Upper lobe of left lung (tissue), 6 donors: ENCODE measurements around the gene C1orf87. TPM values are rescaled to one million over a fixed set of nuclear protein-coding genes. Genes with fewer than 3 reads are reported as not detected.

Experiments
- ATAC-seq, 2 donors: fragments of 200-7000 bp; cut with Tn5 transposase; one replicate each; pipeline ENCODE4 v1.9.1; 2022; ENCODE audit warnings: mild to moderate bottlenecking in 2 of 2, moderate library complexity in 2 of 2; ENCODE audit not compliant: low FRiP score in 2 of 2
- DNase-seq, 2 donors: peaks; one replicate each; pipeline ENCODE4 v3.0.0-alpha.2; 2019 to 2020
- H3K27ac ChIP-seq, 4 donors: fragments of 200-600 bp; sonication (generic); one replicate each; pipeline ENCODE4 v1.5.1; 2016 to 2019
- H3K27me3 ChIP-seq, 4 donors: fragments of 200-600 bp; sonication (generic); one replicate each; pipeline ENCODE4 v1.5.1; 2017 to 2019
- H3K36me3 ChIP-seq, 4 donors: fragments of 200-600 bp; sonication (generic); one replicate each; pipeline ENCODE4 v1.5.1; 2016 to 2019
- H3K4me1 ChIP-seq, 4 donors: fragments of 200-600 bp; sonication (generic); one replicate each; pipeline ENCODE4 v1.5.1; 2018 to 2019
- H3K4me3 ChIP-seq, 4 donors: fragments of 200-600 bp; sonication (generic); one replicate each; pipeline ENCODE4 v1.5.1; 2017 to 2019; ENCODE audit warnings: mild to moderate bottlenecking in 2 of 4, moderate library complexity in 1 of 4
- H3K9me3 ChIP-seq, 4 donors: fragments of 200-600 bp; sonication (generic); one replicate each; pipeline ENCODE4 v1.5.1; 2018 to 2019
- EP300 ChIP-seq, 4 donors: sonication (generic); formaldehyde crosslinking; IDR thresholded peaks; one replicate each; pipeline ENCODE4 v1.5.1; 2017; ENCODE audit warnings: antibody characterized with exemption in 4 of 4, control low read depth in 2 of 4
- POLR2A ChIP-seq, 4 donors: fragments of 450-650 bp; IDR thresholded peaks; one replicate each; pipeline ENCODE4 v1.5.1; 2016 to 2017; ENCODE audit warnings: antibody characterized with exemption in 4 of 4, mild to moderate bottlenecking in 2 of 4
- POLR2AphosphoS5 ChIP-seq, 2 donors: sonication (generic); formaldehyde crosslinking; IDR thresholded peaks; one replicate each; pipeline ENCODE4 v1.5.1; 2017; ENCODE audit warnings: antibody characterized with exemption in 2 of 2
- WGBS, 2 donors: methylation state at CpG; one replicate each; pipeline ENCODE4 v1.1.5; 2017 to 2018; 5-methylcytosine and 5-hydroxymethylcytosine counted together
- total RNA-seq, 6 donors: library from RNA; depleted of rRNA in 4 of 6; stranded (reverse); fragments of >200 nt in 4 of 6; gene quantifications; one replicate each; pipeline versions ENCODE4 v1.1.0 to v1.2.1, GENCODE V29; 2016 to 2021
- TF ChIP-seq, protein P1 (sequence below), 6 experiments: fragments of 450-650 bp in 4 of 6; fragments of 200-600 bp in 2 of 6; sonication (generic) in 2 of 6; IDR thresholded peaks; one replicate each; pipeline ENCODE4 v1.5.1; 2016 to 2019; ENCODE audit warnings: antibody characterized with exemption in 6 of 6
- donor health status: DM: no; HTN: no; CAD: no; lungs with moderate emphysema.
- donor health status: DM: no; HTN: yes; CAD: no; lungs with severe emphysema.

Gene C1orf87
- total RNA-seq, 6 donors from 2014 or later: 0.40 to 26.1 (median 4.8) TPM

DNA sequence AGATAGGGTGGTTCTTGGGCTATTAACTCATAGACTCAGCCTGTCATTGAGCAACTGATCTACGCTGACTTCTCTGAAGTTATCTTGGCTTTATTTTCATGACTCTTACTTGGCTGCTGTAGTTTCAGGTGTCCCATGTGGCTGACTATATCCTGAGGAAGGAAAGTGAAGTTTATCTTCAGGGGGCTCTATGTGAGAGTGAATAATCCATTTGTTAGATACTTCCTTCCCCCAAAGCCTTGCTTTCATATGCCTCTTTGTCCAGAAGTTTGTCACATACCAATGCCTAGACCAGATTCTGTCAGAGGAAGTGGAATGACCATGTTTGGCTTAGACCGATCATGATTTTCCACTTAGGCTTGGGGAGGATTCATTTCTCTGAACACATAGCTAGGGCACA lies 27.9 kb upstream of the C1orf87 start:
- no peaks in the 10 kb centered on the region for H3K36me3 ChIP-seq
- ATAC-seq (no peak), DNase-seq (no peak)
- H3K27me3 ChIP-seq: no peaks in the 10 kb centered on the region
- H3K4me1 ChIP-seq: no peaks in the 10 kb centered on the region
- no peaks in the 10 kb centered on the region for H3K9me3 ChIP-seq
- no peak overlapping the region for H3K27ac ChIP-seq
- no peak overlapping the region for H3K4me3 ChIP-seq
- TF ChIP-seq POLR2AphosphoS5 (IDR thresholded peaks at IDR 0.05) (no peak), EP300 (IDR thresholded peaks at IDR 0.05) (no peak), POLR2A (IDR thresholded peaks at IDR 0.05) (no peak)
- TF ChIP-seq, protein P1, sequence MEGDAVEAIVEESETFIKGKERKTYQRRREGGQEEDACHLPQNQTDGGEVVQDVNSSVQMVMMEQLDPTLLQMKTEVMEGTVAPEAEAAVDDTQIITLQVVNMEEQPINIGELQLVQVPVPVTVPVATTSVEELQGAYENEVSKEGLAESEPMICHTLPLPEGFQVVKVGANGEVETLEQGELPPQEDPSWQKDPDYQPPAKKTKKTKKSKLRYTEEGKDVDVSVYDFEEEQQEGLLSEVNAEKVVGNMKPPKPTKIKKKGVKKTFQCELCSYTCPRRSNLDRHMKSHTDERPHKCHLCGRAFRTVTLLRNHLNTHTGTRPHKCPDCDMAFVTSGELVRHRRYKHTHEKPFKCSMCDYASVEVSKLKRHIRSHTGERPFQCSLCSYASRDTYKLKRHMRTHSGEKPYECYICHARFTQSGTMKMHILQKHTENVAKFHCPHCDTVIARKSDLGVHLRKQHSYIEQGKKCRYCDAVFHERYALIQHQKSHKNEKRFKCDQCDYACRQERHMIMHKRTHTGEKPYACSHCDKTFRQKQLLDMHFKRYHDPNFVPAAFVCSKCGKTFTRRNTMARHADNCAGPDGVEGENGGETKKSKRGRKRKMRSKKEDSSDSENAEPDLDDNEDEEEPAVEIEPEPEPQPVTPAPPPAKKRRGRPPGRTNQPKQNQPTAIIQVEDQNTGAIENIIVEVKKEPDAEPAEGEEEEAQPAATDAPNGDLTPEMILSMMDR (IDR thresholded peaks at IDR 0.05): no peak
- WGBS, 2 donors: 64 to 72% methylated on average over 2 of the region's 2 CpGs

DNA sequence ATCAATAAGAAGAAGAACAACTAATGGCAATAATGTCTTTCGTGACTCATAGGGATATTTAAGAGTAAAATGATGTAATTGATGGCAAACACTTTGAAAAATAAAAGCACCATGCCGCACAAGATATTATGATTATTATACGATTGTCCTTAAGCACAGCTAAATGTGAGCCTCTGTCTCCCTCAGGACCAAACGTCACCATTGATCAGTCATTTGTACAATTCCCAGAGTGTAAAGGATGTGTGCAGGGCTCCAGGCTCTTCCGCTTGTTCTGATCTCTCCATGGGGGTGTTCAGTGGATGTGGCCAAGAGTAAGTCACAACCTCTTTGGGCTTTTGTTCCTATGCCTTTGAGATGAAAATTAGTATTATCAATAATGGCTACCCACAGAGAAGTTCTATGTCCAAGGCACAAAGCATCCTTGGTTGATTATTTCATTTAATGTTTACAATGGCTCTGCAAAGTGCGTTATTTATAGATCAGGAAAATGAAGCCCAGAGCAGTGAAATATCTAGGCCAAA lies 17.7 kb upstream of the C1orf87 start:
- no peak overlapping the region for H3K4me3 ChIP-seq

DNA sequence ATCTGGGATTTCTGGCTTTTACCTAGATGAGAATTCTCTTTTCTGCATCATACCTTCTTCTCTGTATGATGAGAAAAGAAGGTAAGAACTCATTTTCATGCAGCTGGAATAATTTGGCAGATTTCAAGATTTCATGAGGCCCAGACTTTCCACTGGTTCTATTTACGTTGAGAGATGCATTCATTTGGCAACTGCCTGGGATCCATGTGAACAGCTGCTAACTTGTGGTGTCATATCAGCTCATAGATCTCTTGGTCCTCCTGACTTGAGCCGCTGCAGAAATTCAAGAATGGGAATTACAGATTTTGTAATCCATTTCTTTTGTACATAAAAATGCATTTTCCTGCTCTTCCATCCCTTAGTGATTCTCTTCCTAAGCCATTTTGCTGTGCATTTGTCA lies 17.1 kb upstream of the C1orf87 start:
- H3K36me3 ChIP-seq: no peaks in the 10 kb centered on the region
- no peaks in the 10 kb centered on the region for H3K4me1 ChIP-seq
- no peak for DNase-seq
- no peak for ATAC-seq
- WGBS, 2 donors: 58 to 74% methylated on average over 2 of the region's 2 CpGs
- no peaks in the 10 kb centered on the region for H3K9me3 ChIP-seq
- TF ChIP-seq POLR2A (IDR thresholded peaks at IDR 0.05) (no peak), POLR2AphosphoS5 (IDR thresholded peaks at IDR 0.05) (no peak), EP300 (IDR thresholded peaks at IDR 0.05) (no peak)
- TF ChIP-seq, protein P1 (IDR thresholded peaks at IDR 0.05): no peak
- no peak overlapping the region for H3K4me3 ChIP-seq
- H3K27me3 ChIP-seq: no peaks in the 10 kb centered on the region
- no peak overlapping the region for H3K27ac ChIP-seq

More for the DNA sequence above, 17.7 kb upstream of the C1orf87 start:
- Histone ChIP-seq H3K27me3 (no peaks in the 10 kb centered on the region), H3K36me3 (no peaks in the 10 kb centered on the region), H3K9me3 (no peaks in the 10 kb centered on the region), H3K4me1 (no peaks in the 10 kb centered on the region), H3K27ac (no peak overlapping the region)
- DNase-seq (no peak), ATAC-seq (no peak)
- no peak for TF ChIP-seq POLR2AphosphoS5 (IDR thresholded peaks at IDR 0.05)
- TF ChIP-seq EP300 (IDR thresholded peaks at IDR 0.05): no peak
- no peak for TF ChIP-seq POLR2A (IDR thresholded peaks at IDR 0.05)
- TF ChIP-seq, protein P1 (IDR thresholded peaks at IDR 0.05): no peak
- 87 to 93% methylated on average over 6 of the region's 6 CpGs for WGBS, 2 donors

DNA sequence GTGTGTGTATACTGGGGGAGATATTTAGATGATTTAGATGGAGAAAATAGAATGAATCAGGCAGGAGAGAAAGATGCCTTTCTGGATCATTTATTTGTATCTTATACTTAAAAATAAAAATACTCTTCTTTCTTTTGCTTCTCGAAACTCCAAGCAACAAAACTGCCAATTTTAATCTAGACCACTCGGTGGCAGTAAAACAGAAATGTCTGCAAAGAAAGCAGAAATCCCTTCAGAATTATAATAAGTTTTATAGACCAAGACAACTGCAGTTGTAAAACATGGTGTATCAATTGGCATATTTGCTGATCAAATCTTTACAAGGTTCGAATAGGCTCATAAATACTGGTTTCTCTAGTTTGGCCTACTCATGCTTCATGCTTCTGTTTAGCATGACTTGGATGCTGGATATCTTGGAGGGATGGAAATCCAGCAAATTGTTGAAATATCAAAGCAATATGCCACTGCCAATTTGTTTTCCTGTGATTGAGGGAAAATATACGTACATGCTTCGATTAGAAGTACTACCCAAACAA lies 15.1 kb upstream of the C1orf87 start:
- Histone ChIP-seq H3K36me3 (no peaks in the 10 kb centered on the region), H3K27ac (no peak overlapping the region), H3K4me1 (no peaks in the 10 kb centered on the region), H3K4me3 (no peak overlapping the region), H3K9me3 (no peaks in the 10 kb centered on the region), H3K27me3 (no peaks in the 10 kb centered on the region)
- TF ChIP-seq, protein P1 (IDR thresholded peaks at IDR 0.05): no peak
- no peak for TF ChIP-seq EP300 (IDR thresholded peaks at IDR 0.05)
- no peak for TF ChIP-seq POLR2AphosphoS5 (IDR thresholded peaks at IDR 0.05)
- no peak for ATAC-seq
- no peak for DNase-seq
- 76 to 86% methylated on average over 5 of the region's 5 CpGs for whole genome bisulfite sequencing, 2 donors

DNA sequence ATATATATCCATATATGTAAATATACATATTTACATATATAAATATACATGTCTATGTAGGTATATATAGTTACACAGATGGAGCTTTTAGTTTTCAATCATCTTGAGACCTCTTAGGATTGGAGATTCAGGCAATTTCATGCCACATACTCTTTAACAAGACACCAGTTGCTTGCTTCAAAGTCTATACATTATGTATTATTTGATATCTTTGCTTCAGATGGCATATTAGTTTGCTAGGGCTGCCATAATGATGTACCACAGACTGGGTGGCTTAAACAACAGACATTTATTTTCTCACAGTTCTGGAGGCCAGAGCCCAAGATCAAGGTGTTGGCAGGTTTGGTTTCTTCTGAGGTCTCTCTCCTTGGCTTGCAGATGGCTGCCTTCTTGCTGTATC lies 14.1 kb upstream of the C1orf87 start:
- ATAC-seq (no peak), DNase-seq (no peak)
- H3K27me3 ChIP-seq: no peaks in the 10 kb centered on the region
- TF ChIP-seq POLR2A (IDR thresholded peaks at IDR 0.05): no peak
- TF ChIP-seq EP300 (IDR thresholded peaks at IDR 0.05): no peak
- TF ChIP-seq, protein P1 (IDR thresholded peaks at IDR 0.05): no peak
- TF ChIP-seq POLR2AphosphoS5 (IDR thresholded peaks at IDR 0.05): no peak
- no peak overlapping the region for H3K4me3 ChIP-seq
- H3K4me1 ChIP-seq: no peaks in the 10 kb centered on the region
- no peaks in the 10 kb centered on the region for H3K9me3 ChIP-seq
- H3K36me3 ChIP-seq: no peaks in the 10 kb centered on the region
- H3K27ac ChIP-seq: no peak overlapping the region
